ENCODE measurements around the gene CEP128. TPM values are rescaled to one million over a fixed set of nuclear protein-coding genes. Genes with fewer than 3 reads are reported as not detected.

CEP128 gene
- total RNA-seq, 1 experiment from 2014 or later = 16.4 TPM

DNA sequence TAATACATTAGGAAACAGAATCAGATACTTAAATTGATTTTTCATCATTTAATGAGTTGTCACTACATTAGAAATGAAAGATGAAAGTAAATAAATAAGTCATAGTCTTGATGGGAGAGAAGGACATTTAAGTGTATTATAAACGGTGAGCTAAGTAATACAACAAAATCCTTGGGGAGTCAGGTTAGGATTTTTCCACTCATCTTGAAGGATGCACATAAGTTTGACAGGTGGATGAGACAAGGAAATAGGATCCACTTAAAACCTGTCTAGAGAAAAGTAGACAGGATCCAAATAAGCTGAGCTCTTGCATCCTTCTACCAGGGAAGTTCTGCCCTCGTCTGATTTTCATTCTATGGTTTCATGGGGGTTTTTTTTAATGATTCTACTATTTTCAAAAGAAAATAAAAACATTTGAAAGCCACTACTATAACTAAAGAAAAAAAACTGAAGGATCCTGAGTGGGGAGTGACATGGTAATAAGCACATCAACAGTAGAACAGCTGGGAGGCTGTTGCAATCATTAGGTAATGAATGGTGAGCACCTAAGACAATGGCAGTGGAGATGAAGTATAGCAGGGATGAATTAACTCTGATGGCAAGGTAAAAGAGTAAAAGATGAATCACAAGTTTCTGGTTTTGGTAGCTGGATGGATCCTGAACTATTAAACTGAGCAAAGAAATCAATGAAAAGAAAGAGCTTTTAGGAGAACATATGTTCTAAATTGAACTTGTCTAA, 17.0 kb downstream of the CEP128 start (continued):
- TF ChIP-seq, protein P1, sequence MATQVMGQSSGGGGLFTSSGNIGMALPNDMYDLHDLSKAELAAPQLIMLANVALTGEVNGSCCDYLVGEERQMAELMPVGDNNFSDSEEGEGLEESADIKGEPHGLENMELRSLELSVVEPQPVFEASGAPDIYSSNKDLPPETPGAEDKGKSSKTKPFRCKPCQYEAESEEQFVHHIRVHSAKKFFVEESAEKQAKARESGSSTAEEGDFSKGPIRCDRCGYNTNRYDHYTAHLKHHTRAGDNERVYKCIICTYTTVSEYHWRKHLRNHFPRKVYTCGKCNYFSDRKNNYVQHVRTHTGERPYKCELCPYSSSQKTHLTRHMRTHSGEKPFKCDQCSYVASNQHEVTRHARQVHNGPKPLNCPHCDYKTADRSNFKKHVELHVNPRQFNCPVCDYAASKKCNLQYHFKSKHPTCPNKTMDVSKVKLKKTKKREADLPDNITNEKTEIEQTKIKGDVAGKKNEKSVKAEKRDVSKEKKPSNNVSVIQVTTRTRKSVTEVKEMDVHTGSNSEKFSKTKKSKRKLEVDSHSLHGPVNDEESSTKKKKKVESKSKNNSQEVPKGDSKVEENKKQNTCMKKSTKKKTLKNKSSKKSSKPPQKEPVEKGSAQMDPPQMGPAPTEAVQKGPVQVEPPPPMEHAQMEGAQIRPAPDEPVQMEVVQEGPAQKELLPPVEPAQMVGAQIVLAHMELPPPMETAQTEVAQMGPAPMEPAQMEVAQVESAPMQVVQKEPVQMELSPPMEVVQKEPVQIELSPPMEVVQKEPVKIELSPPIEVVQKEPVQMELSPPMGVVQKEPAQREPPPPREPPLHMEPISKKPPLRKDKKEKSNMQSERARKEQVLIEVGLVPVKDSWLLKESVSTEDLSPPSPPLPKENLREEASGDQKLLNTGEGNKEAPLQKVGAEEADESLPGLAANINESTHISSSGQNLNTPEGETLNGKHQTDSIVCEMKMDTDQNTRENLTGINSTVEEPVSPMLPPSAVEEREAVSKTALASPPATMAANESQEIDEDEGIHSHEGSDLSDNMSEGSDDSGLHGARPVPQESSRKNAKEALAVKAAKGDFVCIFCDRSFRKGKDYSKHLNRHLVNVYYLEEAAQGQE (IDR thresholded peaks at IDR 0.05; ENCODE audit: low read depth) = no peak
- TF ChIP-seq SRF (IDR thresholded peaks at IDR 0.05; ENCODE audit: low read depth) = no peak
- TF ChIP-seq, protein P2, sequence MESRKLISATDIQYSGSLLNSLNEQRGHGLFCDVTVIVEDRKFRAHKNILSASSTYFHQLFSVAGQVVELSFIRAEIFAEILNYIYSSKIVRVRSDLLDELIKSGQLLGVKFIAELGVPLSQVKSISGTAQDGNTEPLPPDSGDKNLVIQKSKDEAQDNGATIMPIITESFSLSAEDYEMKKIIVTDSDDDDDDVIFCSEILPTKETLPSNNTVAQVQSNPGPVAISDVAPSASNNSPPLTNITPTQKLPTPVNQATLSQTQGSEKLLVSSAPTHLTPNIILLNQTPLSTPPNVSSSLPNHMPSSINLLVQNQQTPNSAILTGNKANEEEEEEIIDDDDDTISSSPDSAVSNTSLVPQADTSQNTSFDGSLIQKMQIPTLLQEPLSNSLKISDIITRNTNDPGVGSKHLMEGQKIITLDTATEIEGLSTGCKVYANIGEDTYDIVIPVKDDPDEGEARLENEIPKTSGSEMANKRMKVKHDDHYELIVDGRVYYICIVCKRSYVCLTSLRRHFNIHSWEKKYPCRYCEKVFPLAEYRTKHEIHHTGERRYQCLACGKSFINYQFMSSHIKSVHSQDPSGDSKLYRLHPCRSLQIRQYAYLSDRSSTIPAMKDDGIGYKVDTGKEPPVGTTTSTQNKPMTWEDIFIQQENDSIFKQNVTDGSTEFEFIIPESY (IDR thresholded peaks at IDR 0.05; ENCODE audit: extremely low read depth, insufficient replicate concordance, low read length) = no peak
- TF ChIP-seq EGR1 (IDR thresholded peaks at IDR 0.05; ENCODE audit: low read depth) = no peak
- TF ChIP-seq EZH2 (IDR thresholded peaks at IDR 0.05) = no peak

DNA sequence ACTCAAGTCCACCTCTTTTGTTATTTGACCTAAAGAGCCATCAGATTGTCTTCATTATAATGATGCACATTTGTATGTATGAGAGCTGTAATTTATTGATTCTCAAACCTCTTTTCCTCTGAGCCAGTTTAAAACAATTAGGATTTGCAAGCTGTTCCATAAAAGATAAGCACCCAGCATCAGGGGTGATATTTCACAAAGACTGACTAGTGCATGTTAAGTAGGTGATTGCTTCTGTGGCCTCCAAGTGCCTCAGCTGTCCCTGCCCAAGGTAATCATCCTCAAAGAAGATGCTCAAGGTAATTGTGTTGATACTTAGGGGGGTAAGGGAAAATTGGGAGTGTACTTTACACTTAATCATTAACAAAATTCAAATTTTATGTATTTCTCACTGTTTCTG, 18.2 kb downstream of the CEP128 start:
- Histone ChIP-seq H3K4me2 (ENCODE audit: low read length) (no peak overlapping the region), H3K36me3 (ENCODE audit: control insufficient read depth in 1 of 2, insufficient read depth in 2 of 2, low read length in 2 of 2) (no peaks in the 10 kb centered on the region), H4K20me1 (ENCODE audit: insufficient read depth) (no peaks in the 10 kb centered on the region), H3K9ac (ENCODE audit: low read length) (no peak overlapping the region), H3K4me3 (replicated peaks in 1 of 2; ENCODE audit: low read depth in 1 of 2, low read length in 2 of 2) (no peak overlapping the region), H2AFZ (ENCODE audit: low read depth, low read length, poor library complexity, severe bottlenecking) (no peak overlapping the region), H3K9me3 (ENCODE audit: control insufficient read depth in 1 of 2, insufficient read depth in 1 of 2, low read depth in 1 of 2, low read length in 2 of 2) (no peaks in the 10 kb centered on the region), H3K27ac (ENCODE audit: low read depth, low read length) (no peak overlapping the region), H3K4me1 (ENCODE audit: control insufficient read depth in 1 of 2, insufficient read depth in 2 of 2, low read length in 2 of 2) (no peaks in the 10 kb centered on the region), H3K9me2 (ENCODE audit: insufficient read depth) (no peaks in the 10 kb centered on the region), H3K27me3 (ENCODE audit: insufficient read depth, low read length) (no peaks in the 10 kb centered on the region), H3K79me2 (ENCODE audit: insufficient read depth, low read length) (0 out of 2 replicates have a peak, but pooled peaks cover 5% of the 10 kb centered on the region)
- BruUV-seq (replicated peaks) = no TSS peak
- DNase-seq (ENCODE audit: low read depth, low spot score) (no peak), ATAC-seq (no peak)
- ChIA-PET POLR2A (no interaction called here), RAD21 (ENCODE audit: low non-redundant PET in 1 of 2, low total read pairs in 2 of 2, uncharacterized antibody in 2 of 2, unreplicated experiment in 2 of 2) (no interaction called here), CTCF (no interaction called here)
- no peak for TF ChIP-seq POLR2AphosphoS5 (IDR thresholded peaks at IDR 0.05; ENCODE audit: low read depth, low read length)
- TF ChIP-seq, protein P3, sequence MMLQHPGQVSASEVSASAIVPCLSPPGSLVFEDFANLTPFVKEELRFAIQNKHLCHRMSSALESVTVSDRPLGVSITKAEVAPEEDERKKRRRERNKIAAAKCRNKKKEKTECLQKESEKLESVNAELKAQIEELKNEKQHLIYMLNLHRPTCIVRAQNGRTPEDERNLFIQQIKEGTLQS (IDR thresholded peaks at IDR 0.05) = no peak
- intact Hi-C loops (cut with micrococcal nuclease) = no loop called here

Data from HCT116 (cell line).